Fibroblast of skin of scalp (primary cell): ENCODE measurements around the gene MLIP.

ENCODE experiments used
- DNase-seq: peaks from one replicate; pipeline ENCODE4 v3.0.0-alpha.2; 2013

Gene MLIP

GRCh38 chr6:54285595-54285994 lies 174.4 kb downstream of the MLIP start:
- peak; percentile 61 for DNase-seq

- DNase-seq = peak; percentile 54
Observed at GRCh38 chr6:54286141-54286540, 174.9 kb downstream of the MLIP start.

GRCh38 chr6:54288474-54288873 lies 177.2 kb downstream of the MLIP start:
- no peak for DNase-seq

- DNase-seq = no peak
Observed at GRCh38 chr6:54289426-54289825, 178.2 kb downstream of the MLIP start.

- peak; percentile 62 for DNase-seq
Observed at GRCh38 chr6:54291146-54291545, 179.9 kb downstream of the MLIP start.

- DNase-seq = no peak
Observed at GRCh38 chr6:54291738-54292137, 180.5 kb downstream of the MLIP start.

- DNase-seq = no peak
Observed at GRCh38 chr6:54294965-54295532, 183.8 kb downstream of the MLIP start.

GRCh38 chr6:54299542-54300269 lies 188.5 kb downstream of the MLIP start:
- DNase-seq = peak; percentile 81

GRCh38 chr6:54301770-54302169 lies 190.5 kb downstream of the MLIP start:
- no peak for DNase-seq

- DNase-seq = no peak
Observed at GRCh38 chr6:54307439-54307910, 196.2 kb downstream of the MLIP start.

- DNase-seq = no peak
Observed at GRCh38 chr6:54308289-54308985, 197.2 kb downstream of the MLIP start, which contains the start of gene TINAG. Gene TINAG (plus strand): TSS chr6:54308441. CDS start chr6:54308551, 110 bp downstream.

- DNase-seq = no peak
Observed at GRCh38 chr6:54308986-54309315, 197.7 kb downstream of the MLIP start.

GRCh38 chr6:54310377-54311152 lies 199.3 kb downstream of the MLIP start:
- no peak for DNase-seq

- DNase-seq = no peak
Observed at GRCh38 chr6:54315656-54316055, 204.4 kb downstream of the MLIP start.
